GM19438 (cell line): Measurements from ENCODE around the gene TBC1D24.

Experiments
- ATAC-seq: cut with Tn5 transposase; IDR thresholded peaks from one replicate; pipeline ENCODE4 v1.9.1; 2021; ENCODE audit warnings: low read depth; ENCODE audit not compliant: unreplicated experiment

TBC1D24 gene

DNA sequence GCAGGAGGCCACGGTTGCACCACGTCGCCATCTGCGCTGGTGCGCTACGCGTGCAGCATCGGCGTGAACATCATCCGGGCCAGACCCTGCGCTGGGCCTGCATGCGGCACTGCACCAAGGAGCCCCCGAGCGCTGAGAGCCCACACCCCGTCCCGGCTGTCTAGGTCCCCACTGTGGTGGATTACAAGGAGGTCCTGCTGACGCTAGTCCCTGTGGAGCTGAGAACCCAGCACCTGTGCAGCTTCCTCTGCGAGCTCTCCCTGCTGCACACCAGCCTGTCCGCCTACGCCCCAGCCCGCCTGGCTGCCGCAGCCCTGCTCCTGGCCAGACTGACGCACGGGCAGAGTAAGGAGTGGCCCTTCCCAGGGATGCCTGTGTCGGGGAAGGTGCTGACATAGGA lies 25.8 kb upstream of the TBC1D24 start:
- ATAC-seq = no peak

DNA sequence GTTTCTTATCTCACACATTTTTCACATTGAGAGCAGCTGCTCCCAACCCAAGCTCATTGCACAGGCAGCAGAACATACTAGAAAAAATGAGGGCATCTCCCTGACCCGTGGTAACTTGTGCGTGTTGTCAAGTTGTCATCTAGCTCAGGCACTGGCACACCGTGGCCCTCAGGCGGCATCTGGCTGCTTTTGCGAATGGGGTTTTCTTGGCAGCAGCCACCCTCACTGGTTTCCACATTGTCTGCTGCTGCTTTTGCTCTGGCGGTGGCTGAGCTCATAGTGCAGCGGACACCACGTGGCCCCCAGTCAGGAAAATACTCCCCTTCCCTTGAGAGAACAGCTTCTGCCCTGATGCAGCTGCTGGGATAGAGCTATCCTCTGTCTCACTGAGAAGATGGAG lies 24.4 kb upstream of the TBC1D24 start:
- no peak for ATAC-seq

DNA sequence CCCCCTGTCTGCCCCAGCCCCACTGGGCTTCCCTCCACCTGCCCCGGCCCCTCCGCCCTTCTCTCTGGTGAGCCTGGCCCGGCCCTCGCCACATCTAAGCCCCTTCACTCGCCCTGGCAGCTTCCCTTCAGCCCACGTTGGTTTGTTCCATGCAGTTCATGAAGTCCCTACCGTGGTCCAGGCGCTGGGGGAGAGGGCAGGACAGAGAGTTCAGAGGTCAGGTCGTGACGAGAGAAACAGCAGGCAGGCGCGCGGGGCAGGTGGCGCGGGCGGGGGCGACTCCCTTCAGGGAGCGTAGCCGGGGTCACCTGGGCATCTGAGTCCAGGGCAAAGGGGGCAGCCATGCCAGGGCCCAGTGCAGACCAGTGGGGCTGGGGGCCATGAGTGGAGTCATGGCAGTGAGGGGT lies 23.9 kb upstream of the TBC1D24 start:
- ATAC-seq = no peak

DNA sequence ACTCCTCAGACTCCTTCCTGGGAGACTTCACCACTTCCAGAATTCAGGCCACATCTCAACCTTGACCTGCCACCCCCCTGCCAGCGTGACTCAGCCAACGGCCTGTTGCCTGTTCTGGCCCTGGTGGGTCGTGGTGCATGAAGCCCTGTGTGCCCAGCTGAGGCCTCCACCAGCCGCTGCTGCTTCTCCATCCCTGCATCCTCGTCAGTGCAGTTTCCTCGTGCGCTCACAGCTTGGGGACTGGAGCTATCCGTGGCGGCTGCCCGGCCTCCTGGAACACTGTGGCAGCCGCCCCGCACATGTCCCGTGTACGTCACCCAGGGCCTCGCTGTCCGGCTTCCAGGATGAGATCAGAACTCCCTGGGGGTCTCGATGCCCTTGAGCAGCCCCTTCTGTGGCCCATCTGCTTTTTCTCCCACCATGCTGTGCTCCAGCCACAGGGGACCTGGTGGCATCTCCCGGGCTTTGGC lies 23.0 kb upstream of the TBC1D24 start:
- no peak for ATAC-seq

DNA sequence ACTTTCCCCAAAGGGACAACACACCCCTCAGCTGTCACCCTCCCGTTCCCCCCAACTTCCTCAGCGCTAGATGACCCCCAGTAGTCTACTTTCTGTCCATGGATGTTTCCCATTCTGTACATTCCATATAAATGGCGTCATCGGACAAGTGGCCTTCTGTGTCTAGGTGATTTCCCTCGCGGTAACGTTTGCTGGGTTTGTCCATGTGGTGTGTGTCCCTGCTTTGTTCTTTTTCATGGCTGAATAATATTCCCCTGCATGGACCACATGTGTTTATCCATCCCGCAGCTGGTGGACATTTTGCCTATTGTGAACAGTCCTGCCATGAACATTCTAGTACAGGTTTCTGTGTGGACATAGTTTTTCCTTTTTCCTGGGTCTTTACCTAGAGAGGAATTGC lies 22.3 kb upstream of the TBC1D24 start:
- ATAC-seq = no peak

DNA sequence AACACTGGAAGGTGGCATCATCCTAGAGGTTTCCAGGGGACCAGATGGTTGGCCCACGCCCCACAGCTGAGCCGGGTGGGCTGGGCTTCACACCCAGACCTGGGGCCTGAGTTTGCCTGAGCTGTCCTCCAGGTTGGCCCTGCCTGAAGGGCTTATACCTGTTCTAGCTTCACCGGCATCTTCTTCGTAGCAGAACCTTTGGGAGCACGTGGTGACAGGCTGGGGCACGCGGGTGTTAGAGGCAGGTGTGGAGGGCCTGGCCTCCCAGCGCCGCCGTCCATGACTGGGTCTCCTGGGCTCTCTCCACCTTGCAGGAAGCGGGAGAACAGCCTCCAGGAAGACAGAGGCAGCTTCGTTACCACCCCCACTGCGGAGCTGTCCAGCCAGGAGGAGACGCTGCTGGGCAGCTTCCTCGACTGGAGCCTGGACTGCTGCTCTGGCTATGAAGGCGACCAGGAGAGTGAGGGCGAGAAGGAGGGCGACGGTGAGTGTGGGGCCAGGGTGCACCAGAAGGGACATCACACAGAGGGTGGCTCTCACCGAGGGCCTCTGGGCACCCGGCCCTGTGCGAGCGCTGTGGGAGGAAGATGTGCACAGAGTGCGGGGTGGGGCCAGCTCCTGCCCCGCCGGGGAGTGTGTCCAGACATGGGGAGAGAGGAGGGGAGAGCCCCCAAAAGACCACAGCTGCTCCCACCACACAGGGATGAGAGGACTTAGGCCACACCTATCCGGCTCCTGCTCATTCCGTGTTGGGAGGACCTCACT lies 19.7 kb upstream of the TBC1D24 start:
- no peak for ATAC-seq

DNA sequence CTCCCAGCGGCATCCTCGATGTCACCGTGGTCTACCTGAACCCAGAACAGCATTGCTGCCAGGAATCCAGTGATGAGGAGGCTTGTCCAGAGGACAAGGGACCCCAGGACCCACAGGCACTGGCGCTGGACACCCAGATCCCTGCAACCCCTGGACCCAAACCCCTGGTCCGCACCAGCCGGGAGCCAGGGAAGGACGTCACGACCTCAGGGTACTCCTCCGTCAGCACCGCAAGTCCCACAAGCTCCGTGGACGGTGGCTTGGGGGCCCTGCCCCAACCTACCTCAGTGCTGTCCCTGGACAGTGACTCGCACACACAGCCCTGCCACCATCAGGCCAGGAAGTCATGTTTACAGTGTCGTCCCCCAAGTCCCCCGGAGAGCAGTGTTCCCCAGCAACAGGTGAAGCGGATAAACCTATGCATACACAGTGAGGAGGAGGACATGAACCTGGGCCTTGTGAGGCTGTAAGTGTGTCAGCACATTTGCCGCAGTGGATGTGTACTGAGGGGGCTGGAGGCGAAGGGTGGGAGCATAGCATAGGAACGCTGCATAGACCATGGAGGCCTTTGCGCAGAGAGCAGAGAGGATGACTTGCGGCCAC lies 18.3 kb upstream of the TBC1D24 start:
- no peak for ATAC-seq

DNA sequence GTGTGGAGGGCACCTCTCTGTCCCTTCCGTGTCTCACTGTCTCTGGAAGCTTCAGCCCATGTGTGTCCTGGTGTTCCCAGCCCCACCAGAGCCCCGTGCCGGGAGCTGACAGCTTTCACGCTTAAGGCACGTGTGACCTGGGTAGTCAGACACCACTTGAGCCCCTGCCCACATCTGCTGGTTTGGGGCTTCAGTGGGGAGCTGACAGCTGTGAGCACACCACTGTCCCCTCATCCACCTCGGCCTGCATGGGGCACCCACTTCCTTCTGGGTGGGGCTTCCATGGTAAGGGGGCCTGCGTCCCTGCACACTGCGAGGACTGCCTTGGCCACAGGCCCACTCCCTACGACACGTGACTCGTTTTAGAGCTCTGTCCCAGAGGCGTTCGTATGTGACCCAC lies 17.7 kb upstream of the TBC1D24 start:
- ATAC-seq = no peak

DNA sequence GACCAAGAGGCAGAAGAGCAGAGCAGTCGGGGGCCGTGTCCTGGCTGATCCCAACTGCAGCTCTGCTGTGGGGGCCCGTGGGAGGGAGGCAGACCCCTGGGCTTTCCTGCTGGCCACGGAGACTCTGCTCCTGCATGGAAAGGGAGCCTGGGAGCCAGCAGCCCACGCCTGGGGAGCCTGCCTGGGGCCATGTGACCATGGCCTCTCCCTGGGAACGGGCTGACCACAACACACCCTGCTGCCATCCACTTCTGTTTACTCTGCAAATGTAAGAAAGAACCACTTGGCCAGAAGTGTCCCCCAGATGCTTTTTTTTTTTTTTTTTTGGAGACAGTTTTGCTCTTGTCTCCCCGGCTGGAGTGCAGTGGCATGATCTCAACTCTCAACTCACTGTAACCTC lies 17.0 kb upstream of the TBC1D24 start:
- no peak for ATAC-seq

DNA sequence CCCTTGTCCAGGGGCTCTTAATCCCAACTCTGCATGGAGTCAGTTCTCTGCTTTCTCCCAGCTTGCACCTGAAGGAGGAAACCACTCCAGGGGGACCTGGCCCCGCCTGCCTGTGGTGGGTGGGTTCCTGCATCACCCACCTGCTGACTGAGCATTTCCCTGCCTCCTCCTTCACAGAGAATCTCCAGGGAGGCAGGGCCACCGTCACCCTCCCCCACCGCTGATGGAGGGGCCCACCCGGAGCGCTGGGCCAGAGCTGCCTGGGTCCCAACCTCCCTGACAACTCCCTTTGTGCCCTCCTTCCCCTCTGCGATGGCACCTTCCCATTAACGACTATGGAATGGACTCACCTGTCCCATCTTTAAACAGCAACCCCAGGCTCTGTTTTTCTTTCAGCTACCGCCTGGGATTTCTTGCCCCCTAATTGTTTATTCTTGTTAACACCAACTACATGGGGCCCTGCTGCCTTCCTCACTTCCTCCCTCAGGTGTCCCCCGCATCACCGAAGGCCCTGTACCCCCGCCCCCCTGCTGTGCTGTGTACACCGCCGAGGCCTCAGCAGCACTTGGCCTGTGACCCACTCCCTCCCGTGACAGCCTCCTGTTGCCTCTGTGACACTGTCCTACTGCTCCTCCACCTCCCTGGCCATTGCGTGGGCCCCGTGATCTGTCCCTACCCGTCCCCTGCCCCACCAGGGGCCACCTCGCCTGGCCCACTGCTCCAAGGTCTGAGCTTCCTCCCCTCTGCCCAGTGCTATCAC lies 15.9 kb upstream of the TBC1D24 start:
- no peak for ATAC-seq

DNA sequence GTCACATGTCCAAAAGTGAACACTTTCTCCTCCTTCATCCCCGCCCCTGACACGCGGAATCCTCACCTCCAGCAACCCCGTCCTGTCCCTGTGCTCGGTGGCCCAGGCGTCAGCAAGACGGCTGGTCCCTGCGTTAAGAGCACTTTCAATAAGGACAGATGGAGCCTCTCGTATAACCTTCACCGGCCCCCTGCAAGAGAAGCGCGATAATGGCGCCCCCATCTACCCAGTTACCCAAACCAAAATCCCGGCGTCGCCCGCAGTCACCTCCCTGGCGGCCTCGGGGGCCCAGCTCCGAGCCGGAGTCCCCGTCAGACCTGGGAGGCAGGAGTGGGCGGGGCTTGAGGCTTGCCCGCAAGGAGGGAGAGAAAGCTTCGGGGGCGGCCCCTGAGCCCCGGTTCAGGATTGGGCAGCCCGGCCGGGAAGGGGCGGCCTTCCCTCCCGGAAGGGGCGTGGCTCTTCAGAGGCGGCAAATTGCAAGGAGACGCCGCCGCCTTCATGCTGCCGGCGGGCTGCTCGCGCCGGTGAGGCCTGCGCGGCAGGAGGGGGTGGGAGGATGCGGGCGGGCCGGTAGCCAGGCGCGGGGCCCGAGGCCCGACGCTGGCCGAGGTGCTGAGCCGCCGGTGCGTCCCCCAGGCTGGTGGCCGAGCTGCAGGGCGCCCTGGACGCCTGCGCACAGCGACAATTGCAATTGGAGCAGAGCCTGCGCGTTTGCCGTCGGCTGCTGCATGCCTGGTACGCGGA lies 15.1 kb upstream of the TBC1D24 start, which contains the start of gene TEDC2:
Gene TEDC2 (plus strand): TSS at position 463 of the 744 bp plus-strand sequence. CDS start 36 bp downstream, at position 499.
- ATAC-seq = peak; percentile 77

DNA sequence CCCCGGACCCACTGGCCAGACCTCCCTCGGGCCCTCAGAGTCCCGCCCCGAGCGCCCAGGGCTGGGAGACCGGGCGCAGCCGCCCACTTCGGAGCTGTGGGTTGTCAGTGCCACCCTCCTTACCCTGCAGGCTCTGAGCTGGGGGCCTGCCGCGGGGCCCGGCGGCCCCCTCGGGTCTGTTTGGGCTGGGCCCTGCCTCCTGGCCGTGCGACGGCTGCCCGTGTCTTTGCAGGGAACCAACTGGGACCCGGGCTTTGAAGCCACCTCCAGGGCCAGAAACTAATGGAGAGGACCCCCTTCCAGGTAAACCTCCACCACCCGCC lies 14.6 kb upstream of the TBC1D24 start:
- ATAC-seq = no peak

DNA sequence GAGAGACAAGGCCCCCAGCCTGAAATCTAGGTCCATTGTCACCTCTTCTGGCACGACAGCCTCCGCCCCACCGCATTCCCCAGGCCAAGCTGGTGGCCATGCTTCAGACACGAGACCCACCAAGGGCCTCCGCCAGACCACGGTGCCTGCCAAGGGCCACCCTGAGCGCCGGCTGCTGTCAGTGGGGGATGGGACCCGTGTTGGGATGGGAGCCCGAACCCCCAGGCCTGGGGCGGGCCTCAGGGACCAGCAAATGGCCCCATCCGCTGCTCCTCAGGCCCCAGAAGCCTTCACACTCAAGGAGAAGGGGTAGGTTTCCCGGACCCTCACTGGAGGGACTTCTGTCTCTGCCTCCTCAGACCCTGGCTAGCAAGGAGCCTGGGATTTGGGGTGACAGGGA lies 14.0 kb upstream of the TBC1D24 start:
- no peak for ATAC-seq

DNA sequence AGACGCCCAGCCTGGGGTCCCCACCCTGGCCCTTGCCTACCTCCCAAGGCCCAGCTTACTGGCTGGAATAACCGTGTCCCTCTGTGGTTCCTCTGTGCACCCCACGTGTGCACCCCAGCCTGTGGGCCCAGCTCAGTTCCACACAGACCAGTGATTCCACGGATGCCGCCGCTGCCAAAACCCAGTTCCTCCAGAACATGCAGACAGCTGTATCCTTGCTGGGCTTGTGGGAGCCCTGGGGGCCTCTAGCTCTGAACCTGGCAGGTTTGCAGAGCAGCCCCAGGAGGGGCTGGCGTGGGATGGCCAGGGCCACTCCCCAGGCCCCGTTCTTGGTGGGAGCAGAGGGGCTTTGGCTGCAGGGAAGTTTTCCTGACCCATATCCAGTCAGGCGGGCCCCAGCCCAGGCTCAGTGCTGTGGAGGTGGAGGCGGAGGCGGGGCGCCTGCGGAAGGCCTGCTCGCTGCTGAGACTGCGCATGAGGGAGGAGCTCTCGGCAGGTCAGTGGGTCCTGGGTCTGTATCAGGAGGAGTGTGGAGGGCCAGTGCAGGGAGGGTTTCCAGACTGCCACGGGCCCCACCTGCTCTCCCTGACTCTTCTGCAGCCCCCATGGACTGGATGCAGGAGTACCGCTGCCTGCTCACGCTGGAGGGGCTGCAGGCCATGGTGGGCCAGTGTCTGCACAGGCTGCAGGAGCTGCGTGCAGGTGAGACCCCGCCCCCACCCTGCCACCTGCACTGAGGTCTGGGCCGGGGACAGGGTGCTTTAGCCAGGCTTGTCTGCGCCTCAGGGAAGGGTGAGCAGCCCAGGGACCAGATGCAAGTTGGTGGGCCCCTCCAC lies 12.7 kb upstream of the TBC1D24 start:
- ATAC-seq = no peak

DNA sequence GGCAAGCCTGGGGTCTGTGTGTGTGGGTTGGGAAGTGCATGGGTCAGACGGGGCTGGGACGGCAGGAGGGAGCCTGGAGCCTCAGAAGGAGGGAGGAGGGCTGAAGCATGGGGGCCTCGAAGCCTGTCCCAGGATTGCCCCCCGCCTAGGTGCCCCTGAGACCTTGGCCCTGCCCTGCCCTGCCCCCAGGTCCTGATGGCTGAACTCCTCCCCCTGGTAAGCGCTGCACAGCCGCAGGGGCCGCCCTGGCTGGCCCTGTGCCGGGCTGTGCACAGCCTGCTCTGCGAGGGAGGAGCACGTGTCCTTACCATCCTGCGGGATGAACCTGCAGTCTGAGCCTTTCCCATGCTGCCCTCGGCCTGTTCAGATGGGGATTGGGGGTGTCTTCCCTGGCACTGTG lies 10.6 kb upstream of the TBC1D24 start:
- no peak for ATAC-seq

DNA sequence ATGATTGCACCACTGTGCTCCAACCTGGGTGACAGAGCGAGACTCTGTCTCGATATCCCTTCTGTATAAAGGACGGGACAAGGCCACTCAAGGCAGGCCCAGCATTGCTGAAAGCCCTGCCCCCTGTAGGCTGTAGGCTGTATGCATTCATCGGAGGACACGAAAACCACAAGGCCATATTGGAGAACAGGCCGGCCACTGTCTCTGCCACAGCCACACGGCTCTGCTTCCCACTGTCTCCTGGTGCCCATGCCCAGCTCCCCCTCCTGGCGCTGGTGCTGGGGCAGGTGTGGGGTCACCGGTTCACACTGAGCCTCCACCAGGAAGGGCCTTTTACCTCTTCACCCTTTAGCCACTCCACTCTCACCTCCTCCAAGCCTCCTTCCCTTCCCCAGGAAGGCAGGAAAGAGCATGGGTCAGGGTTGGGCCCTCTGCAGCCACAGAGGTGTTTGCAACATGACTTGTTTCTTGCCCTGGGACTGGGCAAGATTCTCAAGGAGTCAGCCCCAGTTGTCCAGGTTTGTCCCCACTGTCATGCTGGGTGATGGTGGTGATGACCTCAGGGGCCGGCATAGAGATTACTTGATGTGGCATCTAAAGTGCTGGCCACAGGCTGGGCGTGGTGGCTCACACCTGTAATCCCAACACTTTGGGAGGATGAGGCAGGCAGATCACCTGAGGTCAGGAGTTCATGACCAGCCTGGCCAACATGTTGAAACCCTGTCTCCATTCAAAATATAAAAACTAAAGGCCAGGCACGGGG lies 9.1 kb upstream of the TBC1D24 start:
- ATAC-seq = no peak

DNA sequence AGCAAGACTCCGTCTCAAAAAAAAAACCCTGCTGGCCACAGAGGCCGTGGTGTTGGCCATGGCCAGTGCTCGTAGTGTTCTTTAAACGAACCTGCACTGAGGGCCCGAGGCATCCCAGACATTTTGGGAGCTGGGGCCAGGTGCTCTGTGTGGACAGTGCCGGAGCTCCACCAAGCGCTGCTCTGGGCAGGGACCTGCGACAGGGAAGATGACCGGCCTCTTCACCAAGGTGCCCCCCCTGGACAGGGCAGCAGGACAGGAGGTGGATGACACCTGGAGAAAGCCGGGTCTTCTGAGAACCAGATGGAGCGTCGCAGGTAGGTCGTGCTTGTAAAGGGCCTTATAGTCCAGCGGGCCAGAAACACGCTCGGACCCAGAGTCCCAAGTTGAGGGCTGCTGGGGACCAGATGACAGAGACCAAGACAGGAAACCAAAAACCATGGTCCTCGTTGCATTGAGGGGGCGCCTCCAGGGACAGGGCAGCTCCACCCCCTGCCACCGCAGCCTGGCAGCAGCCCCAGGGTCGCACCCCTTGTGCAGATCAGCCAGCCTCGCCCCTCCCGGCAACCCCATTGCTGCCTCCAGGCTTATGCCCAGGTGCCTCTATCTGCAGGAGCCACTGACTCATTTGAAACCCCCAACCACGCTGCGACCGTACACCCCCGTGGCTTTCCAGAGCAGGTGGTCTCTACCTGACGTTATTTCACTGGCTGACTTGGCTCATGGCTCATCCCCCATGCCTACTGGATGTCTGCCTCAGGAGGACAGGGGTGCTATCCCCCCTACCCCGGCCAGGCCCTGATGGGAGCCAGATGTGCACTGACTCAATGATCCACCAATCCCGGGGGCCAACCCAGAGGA lies 8.0 kb upstream of the TBC1D24 start:
- no peak for ATAC-seq

DNA sequence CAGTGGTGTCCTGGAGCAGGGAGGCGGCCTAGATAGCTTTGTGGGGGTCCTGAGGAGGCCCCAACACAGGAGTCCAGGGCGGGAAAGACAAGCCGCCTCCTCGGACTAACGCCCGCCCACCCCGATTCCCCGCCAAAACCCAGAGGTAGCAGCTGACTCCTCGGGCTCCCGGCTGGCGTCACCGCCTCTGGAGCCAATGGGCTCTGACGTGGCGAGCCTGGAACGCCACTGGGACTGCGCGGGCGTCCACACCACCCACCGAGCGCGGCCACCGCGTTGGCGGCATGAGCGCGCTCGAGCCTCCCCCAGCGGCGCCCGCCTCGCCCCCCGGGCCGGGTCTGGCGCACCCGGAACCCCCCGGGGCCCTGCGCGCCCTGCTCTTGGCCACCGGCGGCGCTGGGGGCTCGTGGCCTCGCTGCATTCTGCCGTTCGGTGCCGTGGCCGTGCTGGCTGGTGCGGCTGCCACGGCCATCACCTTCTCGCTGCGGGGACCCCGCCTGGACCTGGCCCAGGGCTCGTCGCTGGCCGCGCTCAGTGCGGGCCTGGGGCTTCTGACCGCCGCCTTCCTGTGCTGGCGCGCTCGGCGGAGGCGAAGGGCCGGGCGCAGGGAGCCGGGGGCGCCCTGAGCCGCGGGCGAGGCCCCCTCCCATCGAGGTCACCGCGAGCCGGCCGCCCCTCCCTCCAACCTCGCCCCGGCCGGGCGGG lies 7.2 kb upstream of the TBC1D24 start:
- ATAC-seq = no peak
